Measurements from ENCODE around the gene VWA5B1. TPM values are rescaled to one million over a fixed set of nuclear protein-coding genes. Genes with fewer than 3 reads are reported as not detected.

The VWA5B1 gene
- total RNA-seq, 6 experiments from 2014 or later, result not detected

- DNase-seq, result no peak
- H3K27me3 Mint-ChIP-seq (ENCODE audit: insufficient read depth), result peaks cover 18% of the 10 kb centered on the region
- H3K27ac Mint-ChIP-seq, result no peak overlapping the region
- 0 out of 2 replicates have a peak, but pooled peaks cover 4% of the 10 kb centered on the region for H3K36me3 Mint-ChIP-seq (ENCODE audit: low read depth)
- peaks cover 7% of the 10 kb centered on the region for H3K9me3 Mint-ChIP-seq
- H3K4me1 Mint-ChIP-seq (ENCODE audit: low read depth), result no peaks in the 10 kb centered on the region
- no peak overlapping the region for H3K4me3 Mint-ChIP-seq
- TF ChIP-seq CTCF (IDR thresholded peaks at IDR 0.05), result no peak
Observed at GRCh38 chr1:20344738-20345137, 54.1 kb downstream of the VWA5B1 start.

- no peak for TF ChIP-seq CTCF (IDR thresholded peaks at IDR 0.05)
- H3K4me1 Mint-ChIP-seq (ENCODE audit: low read depth), result no peaks in the 10 kb centered on the region
- no peak overlapping the region for H3K4me3 Mint-ChIP-seq
- H3K9me3 Mint-ChIP-seq, result peaks cover 7% of the 10 kb centered on the region
- H3K27ac Mint-ChIP-seq, result no peak overlapping the region
- no peak for DNase-seq
- H3K36me3 Mint-ChIP-seq (ENCODE audit: low read depth), result 0 out of 2 replicates have a peak, but pooled peaks cover 4% of the 10 kb centered on the region
- peaks cover 12% of the 10 kb centered on the region for H3K27me3 Mint-ChIP-seq (ENCODE audit: insufficient read depth)
Observed at GRCh38 chr1:20345419-20345818, 54.7 kb downstream of the VWA5B1 start.

GRCh38 chr1:20346433-20346832 is 55.8 kb downstream of the VWA5B1 start:
- TF ChIP-seq CTCF (IDR thresholded peaks at IDR 0.05), result no peak
- Mint-ChIP-seq H3K9me3 (peaks cover 7% of the 10 kb centered on the region), H3K36me3 (ENCODE audit: low read depth) (0 out of 2 replicates have a peak, but pooled peaks cover 4% of the 10 kb centered on the region), H3K4me1 (ENCODE audit: low read depth) (no peaks in the 10 kb centered on the region), H3K27me3 (ENCODE audit: insufficient read depth) (peaks cover 12% of the 10 kb centered on the region), H3K4me3 (no peak overlapping the region), H3K27ac (no peak overlapping the region)
- no peak for DNase-seq

GRCh38 chr1:20347699-20348098 is 57.0 kb downstream of the VWA5B1 start:
- Mint-ChIP-seq H3K4me3 (no peak overlapping the region), H3K27ac (no peak overlapping the region), H3K36me3 (ENCODE audit: low read depth) (0 out of 2 replicates have a peak, but pooled peaks cover 4% of the 10 kb centered on the region), H3K9me3 (peaks cover 7% of the 10 kb centered on the region), H3K4me1 (ENCODE audit: low read depth) (no peaks in the 10 kb centered on the region), H3K27me3 (ENCODE audit: insufficient read depth) (peaks cover 17% of the 10 kb centered on the region)
- no peak for TF ChIP-seq CTCF (IDR thresholded peaks at IDR 0.05)
- no peak for DNase-seq

GRCh38 chr1:20348326-20348915 is 57.7 kb downstream of the VWA5B1 start:
- Mint-ChIP-seq H3K27me3 (ENCODE audit: insufficient read depth) (peaks cover 20% of the 10 kb centered on the region), H3K4me3 (no peak overlapping the region), H3K4me1 (ENCODE audit: low read depth) (no peaks in the 10 kb centered on the region), H3K36me3 (ENCODE audit: low read depth) (0 out of 2 replicates have a peak, but pooled peaks cover 4% of the 10 kb centered on the region), H3K9me3 (peaks cover 7% of the 10 kb centered on the region), H3K27ac (no peak overlapping the region)
- DNase-seq, result no peak
- no peak for TF ChIP-seq CTCF (IDR thresholded peaks at IDR 0.05)
